Peyer's patch (tissue), 4 donors: ENCODE results near the gene GPR132.

Source experiments
- POLR2A ChIP-seq, 2 donors: fragments of 450-650 bp; IDR thresholded peaks; one replicate each; pipeline ENCODE4 v1.5.1; 2017; ENCODE audit warnings: antibody characterized with exemption in 2 of 2, mild to moderate bottlenecking in 2 of 2, moderate library complexity in 2 of 2
- TF ChIP-seq, protein P1 (sequence below), 6 experiments: fragments of 450-650 bp in 4 of 6; fragments of 200-600 bp in 2 of 6; sonication (generic) in 1 of 6; IDR thresholded peaks; one replicate each; pipeline ENCODE4 v1.5.1; 2017 to 2019; ENCODE audit warnings: antibody characterized with exemption in 6 of 6, mild to moderate bottlenecking in 3 of 6, moderate library complexity in 1 of 6

DNA sequence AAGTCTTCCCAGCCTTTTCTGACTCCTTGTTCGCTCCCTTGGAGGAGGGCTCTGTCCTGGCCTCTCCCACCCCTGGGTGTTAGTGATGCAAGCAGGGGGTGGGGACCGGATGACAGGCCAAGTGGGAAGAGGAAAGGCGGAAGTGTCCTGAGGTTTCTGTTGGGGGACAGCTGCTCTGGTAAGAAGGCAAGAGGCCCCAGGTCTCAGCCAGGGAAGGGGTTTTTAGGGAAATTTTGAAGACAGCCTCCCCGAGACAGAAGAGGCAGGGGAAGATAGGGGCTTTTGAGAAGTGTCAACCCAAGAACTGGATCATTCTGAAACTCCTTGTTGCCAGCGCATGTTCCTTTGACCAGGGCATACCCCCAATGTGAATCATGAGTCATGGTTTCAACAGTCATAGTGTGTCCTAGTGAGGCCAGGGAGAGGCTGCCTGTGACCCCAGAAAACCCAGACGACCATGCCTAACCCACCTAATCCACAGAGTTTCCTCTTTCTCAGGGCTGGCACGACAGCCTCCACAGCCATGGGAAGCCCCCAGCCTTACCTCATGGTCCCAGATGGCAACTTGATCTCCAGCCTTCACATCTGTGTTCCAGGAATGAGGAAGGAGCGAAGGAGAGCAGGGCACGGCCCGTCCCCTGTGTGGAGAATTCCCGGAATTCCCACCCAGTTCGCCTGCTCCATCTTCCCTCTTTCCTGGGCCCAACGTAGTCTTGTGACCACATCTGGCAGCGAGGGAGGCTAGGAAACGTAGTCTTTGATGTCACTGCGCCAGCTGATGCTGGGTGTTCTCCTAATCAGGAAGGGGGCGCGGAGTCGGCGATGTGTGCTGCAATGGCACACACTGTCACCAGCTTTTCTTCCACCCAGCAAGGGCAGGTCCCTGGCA, 4.9 kb upstream of the GPR132 start:
- TF ChIP-seq POLR2A (IDR thresholded peaks at IDR 0.05) = no peak
- TF ChIP-seq, protein P1, sequence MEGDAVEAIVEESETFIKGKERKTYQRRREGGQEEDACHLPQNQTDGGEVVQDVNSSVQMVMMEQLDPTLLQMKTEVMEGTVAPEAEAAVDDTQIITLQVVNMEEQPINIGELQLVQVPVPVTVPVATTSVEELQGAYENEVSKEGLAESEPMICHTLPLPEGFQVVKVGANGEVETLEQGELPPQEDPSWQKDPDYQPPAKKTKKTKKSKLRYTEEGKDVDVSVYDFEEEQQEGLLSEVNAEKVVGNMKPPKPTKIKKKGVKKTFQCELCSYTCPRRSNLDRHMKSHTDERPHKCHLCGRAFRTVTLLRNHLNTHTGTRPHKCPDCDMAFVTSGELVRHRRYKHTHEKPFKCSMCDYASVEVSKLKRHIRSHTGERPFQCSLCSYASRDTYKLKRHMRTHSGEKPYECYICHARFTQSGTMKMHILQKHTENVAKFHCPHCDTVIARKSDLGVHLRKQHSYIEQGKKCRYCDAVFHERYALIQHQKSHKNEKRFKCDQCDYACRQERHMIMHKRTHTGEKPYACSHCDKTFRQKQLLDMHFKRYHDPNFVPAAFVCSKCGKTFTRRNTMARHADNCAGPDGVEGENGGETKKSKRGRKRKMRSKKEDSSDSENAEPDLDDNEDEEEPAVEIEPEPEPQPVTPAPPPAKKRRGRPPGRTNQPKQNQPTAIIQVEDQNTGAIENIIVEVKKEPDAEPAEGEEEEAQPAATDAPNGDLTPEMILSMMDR (IDR thresholded peaks at IDR 0.05) = no peak
